HG03175 (cell line): Measurements from ENCODE around the gene CCDC126.
"Not testable (repeated sequence)": the region's sequence is repeated elsewhere in the genome, so short reads cannot be mapped to it uniquely, and the experiment has no call there.

ENCODE experiments used
- ATAC-seq: cut with Tn5 transposase; IDR thresholded peaks from one replicate; pipeline ENCODE4 v1.9.1; 2021; ENCODE audit warnings: mild to moderate bottlenecking, moderate library complexity; ENCODE audit not compliant: unreplicated experiment

Gene CCDC126, protein sequence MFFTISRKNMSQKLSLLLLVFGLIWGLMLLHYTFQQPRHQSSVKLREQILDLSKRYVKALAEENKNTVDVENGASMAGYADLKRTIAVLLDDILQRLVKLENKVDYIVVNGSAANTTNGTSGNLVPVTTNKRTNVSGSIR

GRCh38 chr7:23597094-23598091, at the start of gene CCDC126:
Gene CCDC126, plus strand, starts transcription at chr7:23597382. Its CDS starts 13,934 bp downstream, at chr7:23611316.
- ATAC-seq: peak; percentile 84

GRCh38 chr7:23547662-23548061, 49.5 kb upstream of the CCDC126 start:
- ATAC-seq: no peak

- ATAC-seq: no peak
Observed at GRCh38 chr7:23558303-23558702, 38.9 kb upstream of the CCDC126 start.

- ATAC-seq: peak; percentile 86
Observed at GRCh38 chr7:23570592-23571200, 26.5 kb upstream of the CCDC126 start.

- not testable (repeated sequence) for ATAC-seq
Observed at GRCh38 chr7:23581975-23582374, 15.2 kb upstream of the CCDC126 start.

DNA sequence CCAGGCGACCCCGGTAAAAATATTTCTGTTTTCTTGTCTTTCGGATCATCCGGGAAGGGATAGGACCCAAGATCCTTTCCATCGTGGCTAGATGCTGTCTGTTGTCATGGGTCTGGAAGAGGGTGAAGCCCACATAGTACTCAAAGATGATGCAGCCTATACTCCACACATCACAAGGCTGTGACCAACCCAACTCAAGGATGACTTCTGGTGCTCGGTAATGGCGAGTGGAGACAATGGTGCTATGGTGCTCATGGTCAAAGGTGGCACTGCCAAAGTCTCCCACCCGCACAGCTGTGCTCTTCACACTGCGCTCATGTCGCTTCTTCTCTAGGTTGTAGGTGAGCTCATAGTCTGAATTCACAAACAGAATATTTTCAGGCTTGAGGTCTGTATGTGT, 11.9 kb upstream of the CCDC126 start:
- not testable (repeated sequence) for ATAC-seq

DNA sequence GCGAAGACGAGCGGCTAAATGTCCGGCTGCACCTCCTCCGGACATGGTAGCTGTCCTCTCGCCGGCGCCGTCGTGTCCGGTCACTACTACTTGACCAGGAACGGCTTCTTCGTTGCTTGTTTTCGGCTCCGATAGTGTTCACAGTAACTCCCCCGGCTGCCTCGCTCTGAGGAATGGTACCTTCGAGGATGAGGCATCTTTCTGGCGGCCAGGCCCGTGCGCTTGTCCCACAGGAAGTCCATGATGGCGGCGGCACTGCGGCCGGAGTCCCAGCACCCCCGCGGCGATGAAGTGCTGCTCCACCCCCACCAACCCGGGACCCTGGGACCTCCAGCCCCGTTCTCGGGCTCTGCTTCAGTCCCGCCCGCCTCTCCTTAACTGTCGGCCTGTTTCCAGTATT, 11.0 kb upstream of the CCDC126 start:
- no peak for ATAC-seq

DNA sequence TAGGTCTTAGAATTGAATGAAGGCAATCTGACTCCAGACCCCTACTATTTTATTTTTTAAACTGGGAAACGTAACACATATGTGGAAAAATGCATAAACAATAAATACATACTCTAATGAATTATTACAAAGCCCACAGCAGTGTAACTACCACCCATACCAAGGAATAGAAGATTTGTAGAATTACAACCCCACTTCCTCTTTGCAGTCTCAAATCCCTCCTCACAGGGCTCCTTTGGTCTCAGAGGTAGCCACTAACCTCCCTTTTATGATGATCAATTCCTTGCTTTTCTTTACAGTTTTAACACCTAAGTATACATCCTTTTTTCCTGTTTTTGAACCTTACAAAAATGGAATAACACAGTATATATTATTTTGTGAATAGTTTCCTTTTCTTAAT, 6.7 kb upstream of the CCDC126 start:
- no peak for ATAC-seq

DNA sequence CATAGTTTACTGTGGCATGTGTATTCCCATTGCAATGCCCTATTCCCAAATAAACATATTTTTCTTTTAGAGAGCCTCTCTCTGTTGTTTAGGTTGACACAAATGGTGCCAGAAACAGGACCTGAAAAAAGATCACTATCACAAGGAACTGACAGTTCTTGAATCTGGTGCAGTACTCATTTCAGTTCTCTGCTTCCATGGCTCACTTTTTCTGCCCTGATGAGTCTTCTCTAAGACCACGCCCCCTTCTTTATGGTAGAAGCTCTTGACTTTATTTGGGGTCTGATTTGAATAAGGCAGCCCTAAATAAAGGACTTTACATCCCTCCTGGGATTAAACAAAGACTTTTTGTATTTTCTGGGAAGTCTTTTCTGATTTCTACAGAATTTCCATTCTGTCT, 3.5 kb upstream of the CCDC126 start:
- no peak for ATAC-seq

DNA sequence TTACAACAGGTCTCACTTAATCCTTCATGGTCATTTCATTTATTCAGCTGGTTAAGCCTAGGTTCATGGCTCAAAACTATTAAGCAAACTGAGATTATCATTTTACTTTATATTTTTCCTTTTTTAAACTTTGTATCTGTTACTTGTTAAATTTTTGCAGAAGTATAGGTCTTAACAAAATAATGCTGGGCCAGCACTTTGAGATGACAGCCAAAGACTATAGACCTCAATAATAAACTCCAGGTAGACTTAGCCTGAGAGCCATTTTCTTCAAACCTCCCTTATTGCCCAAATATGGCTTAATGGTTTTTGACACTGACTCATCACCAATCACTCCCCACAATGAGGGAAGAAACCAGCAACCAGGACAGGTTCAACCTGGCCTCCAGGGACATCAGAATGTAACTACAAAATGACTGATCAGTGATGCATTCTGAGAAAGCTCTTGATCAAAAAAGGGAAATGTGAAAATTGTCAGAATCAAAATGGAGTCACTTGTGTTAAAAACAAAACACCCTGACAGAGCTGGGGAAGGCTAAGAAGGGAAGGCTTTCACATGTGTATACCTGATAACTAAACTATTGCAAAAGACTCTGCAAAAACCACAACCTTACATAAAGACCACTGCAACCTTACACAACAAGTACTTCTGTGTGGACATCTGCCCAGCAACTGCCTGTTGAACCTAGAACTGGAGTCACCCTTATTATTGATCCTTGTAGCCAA, 2.1 kb upstream of the CCDC126 start:
- peak; percentile 62 for ATAC-seq

- ATAC-seq: no peak
Observed at GRCh38 chr7:23598296-23598695, 1.1 kb downstream of the CCDC126 start.

GRCh38 chr7:23600236-23600635, 3.1 kb downstream of the CCDC126 start:
- no peak for ATAC-seq

GRCh38 chr7:23603632-23604295, 6.6 kb downstream of the CCDC126 start:
- no peak for ATAC-seq

GRCh38 chr7:23604296-23604640, 7.1 kb downstream of the CCDC126 start:
- no peak for ATAC-seq

DNA sequence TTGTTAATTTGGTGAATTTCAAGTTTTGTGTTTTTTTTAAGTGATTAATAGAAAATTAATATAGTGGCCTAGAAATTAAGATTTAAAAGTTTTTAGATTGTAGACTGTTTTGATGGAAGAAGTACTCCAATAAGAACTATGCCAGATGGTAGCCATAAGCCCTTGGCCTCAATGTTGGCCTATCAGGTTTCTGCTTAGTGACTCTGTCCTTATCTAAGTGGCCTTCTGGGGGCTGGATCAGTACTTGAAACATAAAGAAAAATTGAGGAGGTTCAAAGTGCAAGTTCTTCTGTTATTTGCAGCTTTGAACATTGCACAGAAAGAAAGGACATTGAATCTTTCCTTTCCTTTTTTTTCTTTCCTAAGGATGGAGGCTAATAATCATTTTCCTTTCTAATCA, 9.9 kb downstream of the CCDC126 start:
- ATAC-seq: no peak

DNA sequence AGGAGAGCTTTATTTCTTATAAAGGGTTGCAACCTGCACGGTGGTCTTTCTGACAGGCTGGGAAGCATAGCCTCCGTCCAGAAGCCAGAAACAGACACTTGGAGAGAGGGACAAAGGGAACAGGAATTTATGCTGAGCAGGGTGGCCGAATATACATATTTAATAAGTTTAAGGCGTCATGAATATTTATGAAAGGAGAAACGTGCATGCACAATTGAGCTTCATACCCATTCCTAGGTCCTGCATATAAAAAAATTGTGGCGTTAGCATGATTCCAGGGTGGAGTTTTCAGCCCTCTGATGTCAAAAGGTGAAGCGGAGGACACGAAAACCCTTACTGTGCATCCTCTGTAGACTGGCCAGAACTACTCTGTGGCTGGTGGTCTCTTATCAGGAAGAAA, 10.7 kb downstream of the CCDC126 start:
- ATAC-seq: no peak

- no peak for ATAC-seq
Observed at GRCh38 chr7:23615331-23615730, 18.1 kb downstream of the CCDC126 start.

DNA sequence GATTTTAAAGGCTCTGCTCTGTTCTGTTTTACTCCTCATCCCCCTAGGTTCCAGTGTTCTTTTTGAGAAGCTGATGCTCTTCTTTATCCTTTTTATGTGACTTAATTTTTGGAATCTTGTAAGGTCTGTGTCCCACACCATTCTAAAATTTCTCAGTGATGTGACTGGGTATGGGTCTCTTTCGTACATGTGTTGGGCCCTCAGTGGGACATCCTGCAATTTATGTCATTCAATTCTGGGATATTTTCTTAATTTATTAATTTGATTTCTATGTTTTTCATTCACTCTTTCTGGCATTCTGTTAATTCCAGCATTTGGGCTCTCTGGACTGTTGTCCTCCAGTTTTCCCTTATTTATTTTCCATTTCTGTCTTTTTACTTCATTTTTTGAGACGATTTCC, 19.4 kb downstream of the CCDC126 start:
- no peak for ATAC-seq

- no peak for ATAC-seq
Observed at GRCh38 chr7:23617482-23617881, 20.3 kb downstream of the CCDC126 start.

- ATAC-seq: no peak
Observed at GRCh38 chr7:23618241-23618640, 21.1 kb downstream of the CCDC126 start.

- ATAC-seq: no peak
Observed at GRCh38 chr7:23619141-23619540, 22.0 kb downstream of the CCDC126 start.
